Fibroblast of mammary gland (primary cell): Measurements from ENCODE around the gene UNC5A.

ENCODE experiments used
- DNase-seq: peaks from one replicate; pipeline ENCODE4 v3.0.0-alpha.2; 2010; ENCODE audit warnings: low read depth
- H3K4me3 ChIP-seq: 2 replicates; pipeline ENCODE4 v1.5.1; 2011; ENCODE audit warnings: low read depth, mild to moderate bottlenecking, low read length, moderate library complexity; ENCODE audit not compliant: control insufficient read depth
- TF ChIP-seq, protein P1 (sequence below): conservative IDR thresholded peaks from 2 replicates; pipeline ENCODE4 v1.5.1; 2011; ENCODE audit warnings: low read depth, low read length, inconsistent platforms; ENCODE audit not compliant: control insufficient read depth, insufficient read depth

The UNC5A gene

DNA sequence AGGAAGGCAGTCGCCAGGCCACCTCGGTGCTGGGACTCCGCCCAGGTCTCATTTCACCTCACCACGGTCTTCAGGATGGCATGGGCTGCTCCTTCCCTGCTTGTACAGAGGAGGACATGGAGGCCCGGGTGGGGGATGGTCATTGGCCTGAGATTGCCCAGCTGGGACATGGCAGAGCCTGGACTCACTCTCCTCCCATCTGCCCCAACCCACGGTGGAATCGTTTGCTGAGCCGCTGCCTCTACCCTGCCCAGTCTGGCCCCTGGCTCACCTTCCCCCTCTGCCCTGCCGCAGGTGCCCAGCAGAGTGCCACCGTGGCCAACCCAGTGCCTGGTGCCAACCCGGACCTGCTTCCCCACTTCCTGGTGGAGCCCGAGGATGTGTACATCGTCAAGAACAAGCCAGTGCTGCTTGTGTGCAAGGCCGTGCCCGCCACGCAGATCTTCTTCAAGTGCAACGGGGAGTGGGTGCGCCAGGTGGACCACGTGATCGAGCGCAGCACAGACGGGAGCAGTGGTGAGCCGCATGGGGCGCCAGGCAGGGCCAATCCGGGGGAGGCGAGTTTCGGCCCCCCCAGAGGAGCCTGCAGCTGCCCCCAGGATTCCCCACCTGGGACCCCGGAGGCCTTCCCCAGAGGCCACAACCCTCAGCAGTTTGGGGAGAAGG is 52.1 kb downstream of the UNC5A start:
- H3K4me3 ChIP-seq: no peak overlapping the region
- TF ChIP-seq, protein P1, sequence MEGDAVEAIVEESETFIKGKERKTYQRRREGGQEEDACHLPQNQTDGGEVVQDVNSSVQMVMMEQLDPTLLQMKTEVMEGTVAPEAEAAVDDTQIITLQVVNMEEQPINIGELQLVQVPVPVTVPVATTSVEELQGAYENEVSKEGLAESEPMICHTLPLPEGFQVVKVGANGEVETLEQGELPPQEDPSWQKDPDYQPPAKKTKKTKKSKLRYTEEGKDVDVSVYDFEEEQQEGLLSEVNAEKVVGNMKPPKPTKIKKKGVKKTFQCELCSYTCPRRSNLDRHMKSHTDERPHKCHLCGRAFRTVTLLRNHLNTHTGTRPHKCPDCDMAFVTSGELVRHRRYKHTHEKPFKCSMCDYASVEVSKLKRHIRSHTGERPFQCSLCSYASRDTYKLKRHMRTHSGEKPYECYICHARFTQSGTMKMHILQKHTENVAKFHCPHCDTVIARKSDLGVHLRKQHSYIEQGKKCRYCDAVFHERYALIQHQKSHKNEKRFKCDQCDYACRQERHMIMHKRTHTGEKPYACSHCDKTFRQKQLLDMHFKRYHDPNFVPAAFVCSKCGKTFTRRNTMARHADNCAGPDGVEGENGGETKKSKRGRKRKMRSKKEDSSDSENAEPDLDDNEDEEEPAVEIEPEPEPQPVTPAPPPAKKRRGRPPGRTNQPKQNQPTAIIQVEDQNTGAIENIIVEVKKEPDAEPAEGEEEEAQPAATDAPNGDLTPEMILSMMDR: no peak
- DNase-seq: no peak

DNA sequence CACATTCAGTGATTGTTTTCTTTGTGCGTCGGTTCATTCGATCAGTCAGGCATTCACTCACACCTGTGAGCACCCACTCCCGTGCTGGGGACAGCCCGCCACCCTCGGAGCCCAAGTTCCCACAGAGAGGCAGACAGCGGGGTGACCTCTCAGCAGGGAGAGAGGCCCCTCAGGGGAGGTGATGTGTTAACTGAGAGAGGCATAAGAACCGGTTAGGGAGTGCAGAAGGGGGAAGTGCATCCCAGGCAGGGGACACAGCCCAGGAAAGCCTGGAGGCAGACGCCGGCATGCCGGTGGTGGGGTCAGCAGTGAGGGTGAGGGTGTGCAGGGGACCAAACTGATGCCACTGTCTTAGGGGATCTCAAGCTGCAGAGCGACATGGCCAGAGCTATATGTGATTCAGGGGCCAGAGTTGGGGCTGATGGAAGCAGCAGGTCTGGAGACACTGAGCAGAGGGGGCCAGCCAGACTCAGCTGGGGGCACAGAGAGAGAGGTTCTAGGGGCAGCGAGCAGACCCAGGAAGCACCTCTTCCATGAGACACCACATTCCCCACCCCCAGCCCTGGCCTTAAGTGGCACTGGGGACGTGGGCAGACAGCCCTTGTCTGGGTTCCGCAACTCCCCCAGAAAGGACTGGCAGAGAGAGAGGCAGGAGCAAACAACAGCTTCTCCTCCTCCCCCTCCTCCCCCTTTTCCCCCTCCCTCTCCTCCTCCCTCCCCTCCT is 52.8 kb downstream of the UNC5A start:
- no peak for DNase-seq
- TF ChIP-seq, protein P1: no peak
- H3K4me3 ChIP-seq: no peak overlapping the region

DNA sequence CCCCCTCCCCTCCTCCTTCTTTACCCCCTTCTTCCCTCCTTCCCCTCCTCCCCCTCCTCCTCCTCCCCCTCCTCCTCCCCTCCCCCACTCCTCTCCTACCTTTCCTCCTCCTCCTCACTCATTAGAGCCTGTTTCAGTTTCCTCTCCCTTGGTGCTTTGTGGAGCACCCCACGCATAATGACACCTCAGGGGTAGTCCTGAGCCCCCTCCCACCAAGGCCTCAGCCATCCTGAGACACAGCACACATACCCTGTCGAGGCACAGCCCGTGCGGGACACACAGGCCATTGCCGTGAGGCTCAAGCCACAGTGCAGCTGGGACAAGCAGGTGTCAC is 53.4 kb downstream of the UNC5A start:
- DNase-seq: no peak
- TF ChIP-seq, protein P1: no peak
- H3K4me3 ChIP-seq: no peak overlapping the region

DNA sequence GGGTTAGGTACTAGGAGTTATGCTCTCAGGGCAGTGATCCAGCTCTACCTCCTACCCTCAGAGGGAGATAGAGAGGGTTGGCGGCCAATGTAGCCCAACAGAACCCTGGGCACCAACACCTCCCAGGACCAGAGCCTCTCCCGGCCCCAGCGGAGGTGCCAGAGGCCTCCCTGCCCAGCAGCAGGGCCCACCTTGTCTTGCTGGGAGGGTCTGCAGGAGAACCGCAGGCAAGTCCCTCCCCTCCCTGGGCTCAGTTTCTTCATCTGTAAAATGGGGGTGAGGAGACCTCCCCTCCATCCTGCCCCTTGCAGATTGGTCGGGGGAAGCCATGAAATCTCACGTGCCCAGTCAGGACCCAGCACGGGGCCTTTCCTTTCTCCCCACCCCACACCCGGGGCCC is 54.4 kb downstream of the UNC5A start:
- TF ChIP-seq, protein P1: no peak
- no peak overlapping the region for H3K4me3 ChIP-seq
- no peak for DNase-seq

DNA sequence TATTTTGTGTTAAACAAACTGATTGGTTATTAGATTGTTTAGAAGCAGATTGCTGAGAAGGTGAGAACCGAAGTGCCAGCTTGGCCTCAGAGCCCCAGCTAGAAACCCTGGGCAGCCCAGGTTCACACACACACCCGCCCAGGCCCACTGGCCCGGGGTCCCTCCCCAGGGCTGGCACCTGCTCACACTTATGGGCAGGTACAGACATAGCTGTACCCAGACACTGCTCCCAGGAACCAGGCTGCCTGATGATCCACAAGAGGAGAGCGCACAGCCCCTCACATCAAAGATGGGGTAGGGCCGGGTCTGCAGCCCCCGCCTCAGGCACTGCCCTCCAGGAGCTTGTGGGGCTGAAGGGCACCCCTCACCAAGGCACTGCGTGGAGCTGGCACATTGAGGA is 55.6 kb downstream of the UNC5A start:
- TF ChIP-seq, protein P1: no peak
- no peak overlapping the region for H3K4me3 ChIP-seq
- DNase-seq: no peak

DNA sequence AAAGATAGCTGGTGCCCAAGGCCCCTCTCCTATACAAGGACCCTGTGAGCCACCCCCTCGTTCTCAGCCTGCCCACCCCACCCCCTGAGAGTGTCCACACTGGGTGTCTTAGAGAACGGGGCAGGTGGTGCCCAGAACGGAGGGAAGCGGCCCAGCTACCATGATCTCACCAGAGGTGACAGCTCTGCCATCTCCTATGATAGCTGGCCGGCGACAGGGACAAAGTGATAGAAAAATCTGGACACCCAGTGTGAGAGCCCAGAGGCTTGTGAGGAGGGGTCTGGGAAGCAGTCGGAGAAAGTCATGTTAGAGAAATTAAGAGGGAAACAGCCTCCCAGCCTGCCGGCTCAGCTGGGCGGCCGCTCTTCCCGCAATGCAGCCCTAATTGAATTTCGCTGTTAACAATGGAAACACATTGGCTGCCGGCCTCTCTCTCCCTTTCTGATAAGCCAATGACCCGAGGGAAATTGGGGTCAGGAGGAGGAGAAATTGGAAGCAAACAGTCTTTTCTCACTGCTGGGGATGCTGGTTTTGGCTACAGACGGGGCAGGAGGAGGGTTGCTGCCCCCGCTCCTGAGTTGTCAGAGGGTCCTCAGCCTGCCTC is 56.5 kb downstream of the UNC5A start:
- TF ChIP-seq, protein P1: no peak
- DNase-seq: no peak

DNA sequence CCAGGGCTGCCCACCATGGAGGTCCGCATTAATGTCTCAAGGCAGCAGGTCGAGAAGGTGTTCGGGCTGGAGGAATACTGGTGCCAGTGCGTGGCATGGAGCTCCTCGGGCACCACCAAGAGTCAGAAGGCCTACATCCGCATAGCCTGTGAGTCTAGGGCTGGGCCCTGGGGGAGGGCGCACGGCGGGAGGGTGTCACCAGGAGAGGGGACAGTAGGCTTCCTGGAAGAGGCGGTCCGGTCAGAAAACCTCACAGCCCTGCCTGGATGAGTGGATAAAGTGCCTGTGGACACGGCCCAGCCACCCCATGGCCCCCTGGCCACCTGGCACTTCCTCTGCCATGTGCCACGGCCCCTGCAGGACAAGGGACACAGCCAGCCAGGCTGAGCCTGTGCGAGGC is 57.8 kb downstream of the UNC5A start:
- TF ChIP-seq, protein P1: no peak
- DNase-seq: no peak
- no peak overlapping the region for H3K4me3 ChIP-seq

More for the DNA sequence above, 56.5 kb downstream of the UNC5A start:
- H3K4me3 ChIP-seq: no peak overlapping the region
